ENCODE results near the gene CBFB. TPM values are rescaled to one million over a fixed set of nuclear protein-coding genes. Genes with fewer than 3 reads are reported as not detected.
A peak's percentile ranks its signal among the peaks of the same experiment; 100 is the strongest.

Gene CBFB
- total and polyA plus RNA-seq, 2 of the 13 experiments (the other 11 are each of a cell fraction or from before 2014, with no cell fraction given), result 22.1 to 70.8 TPM

- TF ChIP-seq, protein P1, sequence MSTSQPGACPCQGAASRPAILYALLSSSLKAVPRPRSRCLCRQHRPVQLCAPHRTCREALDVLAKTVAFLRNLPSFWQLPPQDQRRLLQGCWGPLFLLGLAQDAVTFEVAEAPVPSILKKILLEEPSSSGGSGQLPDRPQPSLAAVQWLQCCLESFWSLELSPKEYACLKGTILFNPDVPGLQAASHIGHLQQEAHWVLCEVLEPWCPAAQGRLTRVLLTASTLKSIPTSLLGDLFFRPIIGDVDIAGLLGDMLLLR (CRISPR knock-in tag; IDR thresholded peaks at IDR 0.05), result peak; percentile 44; the same call in 1 of the 2 replicates
- TF ChIP-seq ZNF275 (CRISPR knock-in tag; IDR thresholded peaks at IDR 0.05; ENCODE audit: borderline replicate concordance) (peak; percentile 53; the same call in 1 of the 2 replicates), RNF2 (conservative IDR thresholded peaks at IDR 0.05; ENCODE audit: low read depth) (0 out of 2 replicates have a peak, but pooled peaks have one; percentile 20), KLF12 (CRISPR knock-in tag; IDR thresholded peaks at IDR 0.05; ENCODE audit: borderline replicate concordance) (peak; percentile 58; the same call in 1 of the 2 replicates), STAG1 (CRISPR knock-in tag; IDR thresholded peaks at IDR 0.05) (peak; percentile 4; the same call in 1 of the 2 replicates), RFX5 (IDR thresholded peaks at IDR 0.05; ENCODE audit: low read depth, low read length) (peak; percentile 25; the same call in 1 of the 2 replicates), SP4 (CRISPR knock-in tag; IDR thresholded peaks at IDR 0.05) (0 out of 2 replicates have a peak, but pooled peaks have one; percentile 11), PLRG1 (conservative IDR thresholded peaks at IDR 0.05) (no peak), SRF (IDR thresholded peaks at IDR 0.05; ENCODE audit: low read depth, low read length) (no peak), TAF1 (CRISPR knock-in tag; IDR thresholded peaks at IDR 0.05) (peak; percentile 37), MYC (CRISPR knock-in tag; IDR thresholded peaks at IDR 0.05; ENCODE audit: borderline replicate concordance) (peak; percentile 37; the same call in 1 of the 2 replicates), ATF7-NPFF (CRISPR knock-in tag; IDR thresholded peaks at IDR 0.05; ENCODE audit: low read depth) (peak; percentile 51; the same call in 1 of the 2 replicates), U2AF1 (optimal IDR thresholded peaks at IDR 0.05; ENCODE audit: low read depth, low read length) (peak; percentile 31), MED1 (CRISPR knock-in tag; IDR thresholded peaks at IDR 0.05) (peak; percentile 46; the same call in 1 of the 2 replicates), ZNF605 (CRISPR knock-in tag; IDR thresholded peaks at IDR 0.05) (no peak)
- TF ChIP-seq, protein P2, sequence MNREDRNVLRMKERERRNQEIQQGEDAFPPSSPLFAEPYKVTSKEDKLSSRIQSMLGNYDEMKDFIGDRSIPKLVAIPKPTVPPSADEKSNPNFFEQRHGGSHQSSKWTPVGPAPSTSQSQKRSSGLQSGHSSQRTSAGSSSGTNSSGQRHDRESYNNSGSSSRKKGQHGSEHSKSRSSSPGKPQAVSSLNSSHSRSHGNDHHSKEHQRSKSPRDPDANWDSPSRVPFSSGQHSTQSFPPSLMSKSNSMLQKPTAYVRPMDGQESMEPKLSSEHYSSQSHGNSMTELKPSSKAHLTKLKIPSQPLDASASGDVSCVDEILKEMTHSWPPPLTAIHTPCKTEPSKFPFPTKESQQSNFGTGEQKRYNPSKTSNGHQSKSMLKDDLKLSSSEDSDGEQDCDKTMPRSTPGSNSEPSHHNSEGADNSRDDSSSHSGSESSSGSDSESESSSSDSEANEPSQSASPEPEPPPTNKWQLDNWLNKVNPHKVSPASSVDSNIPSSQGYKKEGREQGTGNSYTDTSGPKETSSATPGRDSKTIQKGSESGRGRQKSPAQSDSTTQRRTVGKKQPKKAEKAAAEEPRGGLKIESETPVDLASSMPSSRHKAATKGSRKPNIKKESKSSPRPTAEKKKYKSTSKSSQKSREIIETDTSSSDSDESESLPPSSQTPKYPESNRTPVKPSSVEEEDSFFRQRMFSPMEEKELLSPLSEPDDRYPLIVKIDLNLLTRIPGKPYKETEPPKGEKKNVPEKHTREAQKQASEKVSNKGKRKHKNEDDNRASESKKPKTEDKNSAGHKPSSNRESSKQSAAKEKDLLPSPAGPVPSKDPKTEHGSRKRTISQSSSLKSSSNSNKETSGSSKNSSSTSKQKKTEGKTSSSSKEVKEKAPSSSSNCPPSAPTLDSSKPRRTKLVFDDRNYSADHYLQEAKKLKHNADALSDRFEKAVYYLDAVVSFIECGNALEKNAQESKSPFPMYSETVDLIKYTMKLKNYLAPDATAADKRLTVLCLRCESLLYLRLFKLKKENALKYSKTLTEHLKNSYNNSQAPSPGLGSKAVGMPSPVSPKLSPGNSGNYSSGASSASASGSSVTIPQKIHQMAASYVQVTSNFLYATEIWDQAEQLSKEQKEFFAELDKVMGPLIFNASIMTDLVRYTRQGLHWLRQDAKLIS (CRISPR knock-in tag; IDR thresholded peaks at IDR 0.05), result no peak
- TF ChIP-seq, protein P3, sequence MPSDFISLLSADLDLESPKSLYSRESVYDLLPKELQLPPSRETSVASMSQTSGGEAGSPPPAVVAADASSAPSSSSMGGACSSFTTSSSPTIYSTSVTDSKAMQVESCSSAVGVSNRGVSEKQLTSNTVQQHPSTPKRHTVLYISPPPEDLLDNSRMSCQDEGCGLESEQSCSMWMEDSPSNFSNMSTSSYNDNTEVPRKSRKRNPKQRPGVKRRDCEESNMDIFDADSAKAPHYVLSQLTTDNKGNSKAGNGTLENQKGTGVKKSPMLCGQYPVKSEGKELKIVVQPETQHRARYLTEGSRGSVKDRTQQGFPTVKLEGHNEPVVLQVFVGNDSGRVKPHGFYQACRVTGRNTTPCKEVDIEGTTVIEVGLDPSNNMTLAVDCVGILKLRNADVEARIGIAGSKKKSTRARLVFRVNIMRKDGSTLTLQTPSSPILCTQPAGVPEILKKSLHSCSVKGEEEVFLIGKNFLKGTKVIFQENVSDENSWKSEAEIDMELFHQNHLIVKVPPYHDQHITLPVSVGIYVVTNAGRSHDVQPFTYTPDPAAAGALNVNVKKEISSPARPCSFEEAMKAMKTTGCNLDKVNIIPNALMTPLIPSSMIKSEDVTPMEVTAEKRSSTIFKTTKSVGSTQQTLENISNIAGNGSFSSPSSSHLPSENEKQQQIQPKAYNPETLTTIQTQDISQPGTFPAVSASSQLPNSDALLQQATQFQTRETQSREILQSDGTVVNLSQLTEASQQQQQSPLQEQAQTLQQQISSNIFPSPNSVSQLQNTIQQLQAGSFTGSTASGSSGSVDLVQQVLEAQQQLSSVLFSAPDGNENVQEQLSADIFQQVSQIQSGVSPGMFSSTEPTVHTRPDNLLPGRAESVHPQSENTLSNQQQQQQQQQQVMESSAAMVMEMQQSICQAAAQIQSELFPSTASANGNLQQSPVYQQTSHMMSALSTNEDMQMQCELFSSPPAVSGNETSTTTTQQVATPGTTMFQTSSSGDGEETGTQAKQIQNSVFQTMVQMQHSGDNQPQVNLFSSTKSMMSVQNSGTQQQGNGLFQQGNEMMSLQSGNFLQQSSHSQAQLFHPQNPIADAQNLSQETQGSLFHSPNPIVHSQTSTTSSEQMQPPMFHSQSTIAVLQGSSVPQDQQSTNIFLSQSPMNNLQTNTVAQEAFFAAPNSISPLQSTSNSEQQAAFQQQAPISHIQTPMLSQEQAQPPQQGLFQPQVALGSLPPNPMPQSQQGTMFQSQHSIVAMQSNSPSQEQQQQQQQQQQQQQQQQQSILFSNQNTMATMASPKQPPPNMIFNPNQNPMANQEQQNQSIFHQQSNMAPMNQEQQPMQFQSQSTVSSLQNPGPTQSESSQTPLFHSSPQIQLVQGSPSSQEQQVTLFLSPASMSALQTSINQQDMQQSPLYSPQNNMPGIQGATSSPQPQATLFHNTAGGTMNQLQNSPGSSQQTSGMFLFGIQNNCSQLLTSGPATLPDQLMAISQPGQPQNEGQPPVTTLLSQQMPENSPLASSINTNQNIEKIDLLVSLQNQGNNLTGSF (CRISPR knock-in tag; IDR thresholded peaks at IDR 0.05), result peak; percentile 30; the same call in 1 of the 2 replicates
- TF ChIP-seq, protein P4, sequence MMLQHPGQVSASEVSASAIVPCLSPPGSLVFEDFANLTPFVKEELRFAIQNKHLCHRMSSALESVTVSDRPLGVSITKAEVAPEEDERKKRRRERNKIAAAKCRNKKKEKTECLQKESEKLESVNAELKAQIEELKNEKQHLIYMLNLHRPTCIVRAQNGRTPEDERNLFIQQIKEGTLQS (CRISPR knock-in tag; IDR thresholded peaks at IDR 0.05), result no peak
Observed at GRCh38 chr16:67029254-67030096, 526 bp downstream of the CBFB start (continued).
